ENCODE data around the gene PAK1. TPM values are rescaled to one million over a fixed set of nuclear protein-coding genes. Genes with fewer than 3 reads are reported as not detected.

Gene PAK1
- total and polyA plus RNA-seq, 2 of the 8 experiments (the other 6 are each of a cell fraction or from before 2014, with no cell fraction given), result 87.7 to 151 TPM

DNA sequence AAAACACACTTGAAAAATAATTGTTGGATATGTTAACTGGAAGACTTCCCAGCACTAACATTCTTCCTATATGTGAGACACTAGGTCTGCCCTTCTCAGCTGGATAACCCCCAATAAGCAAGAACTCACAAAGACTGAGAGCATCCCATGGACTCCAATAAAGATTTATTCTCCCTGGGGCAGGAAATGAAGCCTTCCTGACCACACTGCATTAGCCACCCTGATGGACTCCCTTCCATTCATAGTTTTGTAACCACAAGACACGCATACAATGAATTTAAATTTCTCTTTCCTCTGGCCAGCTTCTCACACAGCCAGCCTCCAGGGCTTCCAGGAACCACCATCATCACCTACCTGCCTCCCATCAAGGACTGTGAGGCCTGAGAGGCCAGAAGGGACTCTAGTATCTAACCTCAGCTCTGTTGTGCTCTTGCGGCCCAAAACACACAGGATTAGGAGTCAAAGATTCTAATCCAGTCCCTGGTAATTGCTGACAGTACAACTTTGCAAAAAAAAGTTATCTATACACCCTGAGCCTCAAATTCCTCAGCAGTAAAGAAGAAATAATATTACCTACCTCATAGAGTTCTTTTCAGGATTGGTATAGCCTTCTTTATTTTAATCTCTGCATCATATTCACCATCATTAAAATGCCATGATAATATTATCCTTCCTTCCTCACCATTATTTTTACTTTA is 126.8 kb downstream of the PAK1 start (continued):
- TF ChIP-seq CHD7 (IDR thresholded peaks at IDR 0.05; ENCODE audit: insufficient replicate concordance, low read length) (no peak), CEBPB (IDR thresholded peaks at IDR 0.05; ENCODE audit: low read depth, low read length) (no peak), EGR1 (IDR thresholded peaks at IDR 0.05; ENCODE audit: borderline replicate concordance, low read depth, low read length) (no peak), SP2 (IDR thresholded peaks at IDR 0.05; ENCODE audit: low read length) (no peak), CHD2 (IDR thresholded peaks at IDR 0.05; ENCODE audit: low read length) (no peak), RBBP5 (IDR thresholded peaks at IDR 0.05; ENCODE audit: borderline replicate concordance, low read depth, low read length) (no peak), BACH1 (IDR thresholded peaks at IDR 0.05; ENCODE audit: low read length) (no peak), NANOG (IDR thresholded peaks at IDR 0.05; ENCODE audit: insufficient read depth, low read depth, low read length, poor library complexity, severe bottlenecking) (no peak), PHF8 (conservative IDR thresholded peaks at IDR 0.05; ENCODE audit: low read depth, low read length) (no peak), SIRT6 (IDR thresholded peaks at IDR 0.05; ENCODE audit: low read length) (no peak)
- TF ChIP-seq, protein P1, sequence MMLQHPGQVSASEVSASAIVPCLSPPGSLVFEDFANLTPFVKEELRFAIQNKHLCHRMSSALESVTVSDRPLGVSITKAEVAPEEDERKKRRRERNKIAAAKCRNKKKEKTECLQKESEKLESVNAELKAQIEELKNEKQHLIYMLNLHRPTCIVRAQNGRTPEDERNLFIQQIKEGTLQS (IDR thresholded peaks at IDR 0.05; ENCODE audit: insufficient read depth, low read depth, low read length), result no peak
